Neural cell (in vitro differentiated cells): ENCODE data around the gene ZNF516. TPM values are rescaled to one million over a fixed set of nuclear protein-coding genes. Genes with fewer than 3 reads are reported as not detected.

Source experiments
- H2AFZ ChIP-seq: fragments of 200-600, 300-800 bp; sonication (generic), shearing (Covaris generic); 2 replicates; pipeline ENCODE4 v1.6.0; 2014; ENCODE audit warnings: low read depth, mild to moderate bottlenecking, antibody characterized with exemption, low read length, moderate library complexity
- H3F3A ChIP-seq: fragments of 200-600 bp; shearing (Covaris generic); 2 replicates; pipeline ENCODE4 v1.6.1; 2016; ENCODE audit warnings: mild to moderate bottlenecking, moderate library complexity, mixed read lengths, antibody characterized with exemption, low read length; ENCODE audit not compliant: insufficient read depth, poor library complexity, severe bottlenecking
- H3K27ac ChIP-seq: fragments of 200-600, 300-800 bp; sonication (generic), shearing (Covaris generic); 2 replicates; pipeline ENCODE4 v1.5.1; 2014; ENCODE audit warnings: mild to moderate bottlenecking, low read length, moderate library complexity
- H3K27me3 ChIP-seq: fragments of 300-800, 200-600 bp; sonication (generic), shearing (Covaris generic); 2 replicates; pipeline ENCODE4 v1.6.0; 2014; ENCODE audit warnings: mild to moderate bottlenecking, low read depth, low read length, moderate library complexity; ENCODE audit not compliant: insufficient read depth
- H3K36me3 ChIP-seq: fragments of 300-800, 200-600 bp; sonication (generic), shearing (Covaris generic); 2 replicates; pipeline ENCODE4 v1.5.1; 2014; ENCODE audit warnings: mild to moderate bottlenecking, antibody characterized with exemption, low read length, moderate library complexity; ENCODE audit not compliant: insufficient read depth
- H3K4me2 ChIP-seq: fragments of 300-800, 200-600 bp; sonication (generic), shearing (Covaris generic); 2 replicates; pipeline ENCODE4 v1.6.0; 2014; ENCODE audit warnings: mild to moderate bottlenecking, low read length
- H3K4me3 ChIP-seq: fragments of 300-800, 200-600 bp; sonication (generic), shearing (Covaris generic); 2 replicates; pipeline ENCODE4 v1.5.1; 2014; ENCODE audit warnings: mild to moderate bottlenecking, low read length, moderate library complexity
- H3K79me2 ChIP-seq: fragments of 200-600 bp; shearing (Covaris generic); replicated peaks from 2 replicates; pipeline ENCODE4 v1.6.0; 2014; ENCODE audit warnings: mild to moderate bottlenecking, low read length, moderate library complexity; ENCODE audit not compliant: insufficient read depth
- H3K9ac ChIP-seq: fragments of 300-800, 200-600 bp; sonication (generic), shearing (Covaris generic); 2 replicates; pipeline ENCODE4 v1.6.1; 2016; ENCODE audit warnings: mild to moderate bottlenecking, low read length, mixed read lengths
- H3K9me2 ChIP-seq: fragments of 200-600 bp; shearing (Covaris generic); 2 replicates; pipeline ENCODE4 v1.6.1; 2016; ENCODE audit warnings: mild to moderate bottlenecking, low read length, mixed read lengths; ENCODE audit not compliant: insufficient read depth
- H3K9me3 ChIP-seq: fragments of 200-600, 300-800 bp; sonication (generic), shearing (Covaris generic); 2 replicates; pipeline ENCODE4 v1.6.1; 2016; ENCODE audit warnings: mild to moderate bottlenecking, mixed run types, low read length, moderate library complexity, mixed read lengths
- H4K20me1 ChIP-seq: fragments of 200-600 bp; shearing (Covaris generic); 2 replicates; pipeline ENCODE4 v1.6.1; 2016; ENCODE audit warnings: mild to moderate bottlenecking, mixed run types; ENCODE audit not compliant: insufficient read depth
- CTCF ChIP-seq: fragments of 450-650 bp; IDR thresholded peaks from 2 replicates; pipeline ENCODE4 v1.5.1; 2014; ENCODE audit warnings: antibody characterized with exemption, mild to moderate bottlenecking, moderate library complexity; ENCODE audit not compliant: poor library complexity, severe bottlenecking
- EP300 ChIP-seq: fragments of 450-650 bp; conservative IDR thresholded peaks from 2 replicates; pipeline ENCODE4 v1.6.1; 2014; ENCODE audit warnings: antibody characterized with exemption, mild to moderate bottlenecking, moderate library complexity; ENCODE audit not compliant: poor library complexity, severe bottlenecking
- EZH2 ChIP-seq: fragments of 200-600, 300-800 bp; shearing (Covaris generic), sonication (generic); IDR thresholded peaks from 2 replicates; pipeline ENCODE4 v1.6.1; 2014; ENCODE audit warnings: antibody characterized with exemption, low read length, borderline replicate concordance, mild to moderate bottlenecking; ENCODE audit not compliant: insufficient read depth, poor library complexity, severe bottlenecking
- MXI1 ChIP-seq: fragments of 450-650 bp; conservative IDR thresholded peaks from 2 replicates; pipeline ENCODE4 v1.6.1; 2014; ENCODE audit warnings: antibody characterized with exemption, mild to moderate bottlenecking; ENCODE audit not compliant: poor library complexity, severe bottlenecking
- POLR2AphosphoS5 ChIP-seq: IDR thresholded peaks from 2 replicates; pipeline ENCODE4 v1.6.1; 2012
- RAD21 ChIP-seq: fragments of 450-650 bp; conservative IDR thresholded peaks from 2 replicates; pipeline ENCODE4 v1.6.1; 2014; ENCODE audit warnings: antibody characterized with exemption, mild to moderate bottlenecking, moderate library complexity
- REST ChIP-seq: IDR thresholded peaks from 2 replicates; pipeline ENCODE4 v1.6.1; 2012; ENCODE audit warnings: borderline replicate concordance
- SMC3 ChIP-seq: fragments of 450-650 bp; conservative IDR thresholded peaks from 2 replicates; pipeline ENCODE4 v1.6.1; 2014; ENCODE audit warnings: antibody characterized with exemption, mild to moderate bottlenecking, moderate library complexity; ENCODE audit not compliant: poor library complexity
- TAF1 ChIP-seq: IDR thresholded peaks from 2 replicates; pipeline ENCODE4 v1.6.1; 2012; ENCODE audit warnings: low read depth
- polyA plus RNA-seq: library from polyadenylated mRNA; depleted of rRNA; stranded (reverse); fragments of >200 nt; gene quantifications from 2 replicates; pipeline ENCODE4 v1.2.3, GENCODE V29; 2014

ZNF516 gene
- polyA plus RNA-seq, 1 donor from 2014 or later: 11.5 TPM

DNA sequence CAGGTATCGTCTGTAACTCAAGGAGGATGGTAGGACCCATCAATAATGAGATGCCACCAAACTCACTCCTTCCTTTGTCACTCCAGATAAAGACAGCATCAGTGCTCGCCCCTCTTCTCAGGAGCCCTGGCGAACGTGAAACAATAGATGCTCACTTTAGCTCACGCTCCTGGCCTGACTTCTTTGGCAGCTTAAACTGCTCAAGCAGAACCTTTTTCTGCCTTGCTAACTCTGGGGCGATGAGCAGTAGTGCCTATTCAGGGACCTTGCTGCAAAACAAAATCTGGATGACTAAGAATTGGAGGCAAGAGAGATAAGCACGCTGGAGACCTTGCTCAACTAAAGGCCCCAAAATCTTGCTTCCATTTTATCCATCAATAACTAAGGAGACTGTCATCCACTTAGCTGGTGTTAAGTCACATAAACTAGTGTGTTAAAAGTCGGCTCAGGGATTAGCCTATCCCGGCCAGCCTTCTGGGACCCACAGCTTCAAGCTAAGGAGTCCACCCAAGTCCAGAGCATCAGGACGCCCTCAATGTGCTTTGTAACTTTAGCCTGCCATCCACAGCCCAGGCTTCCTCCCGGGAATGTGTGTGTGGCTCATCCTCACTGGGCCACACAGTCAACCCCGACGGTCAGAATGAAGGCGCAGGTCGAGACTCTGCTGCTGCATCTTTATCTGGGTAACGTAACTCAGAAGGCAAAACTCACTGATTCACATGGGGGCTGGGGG, 38.9 kb downstream of the ZNF516 start:
- Histone ChIP-seq H3K27me3 (no peaks in the 10 kb centered on the region), H3K79me2 (peaks cover 88% of the 10 kb centered on the region), H3K9ac (no peak overlapping the region), H3F3A (peaks cover 5% of the 10 kb centered on the region), H3K4me2 (no peak overlapping the region), H3K27ac (no peak overlapping the region), H4K20me1 (no peaks in the 10 kb centered on the region), H3K9me2 (no peaks in the 10 kb centered on the region), H3K4me3 (no peak overlapping the region), H3K9me3 (no peaks in the 10 kb centered on the region), H2AFZ (no peak overlapping the region), H3K36me3 (no peaks in the 10 kb centered on the region)
- TF ChIP-seq SMC3: no peak
- no peak for TF ChIP-seq REST
- no peak for TF ChIP-seq CTCF
- no peak for TF ChIP-seq MXI1
- no peak for TF ChIP-seq EP300
- TF ChIP-seq TAF1: no peak
- TF ChIP-seq POLR2AphosphoS5: no peak
- TF ChIP-seq RAD21: no peak
- TF ChIP-seq EZH2: no peak

GRCh38 chr18:76455003-76455676, 39.9 kb downstream of the ZNF516 start:
- H2AFZ ChIP-seq: no peak overlapping the region
- no peaks in the 10 kb centered on the region for H3K27me3 ChIP-seq
- H3K79me2 ChIP-seq: peaks cover 89% of the 10 kb centered on the region
- no peaks in the 10 kb centered on the region for H3K9me3 ChIP-seq
- TF ChIP-seq REST (no peak), CTCF (no peak), POLR2AphosphoS5 (no peak), MXI1 (no peak), SMC3 (no peak), EZH2 (no peak), RAD21 (no peak), EP300 (no peak), TAF1 (no peak)
- peaks cover 5% of the 10 kb centered on the region for H3F3A ChIP-seq
- no peak overlapping the region for H3K4me3 ChIP-seq
- H3K27ac ChIP-seq: no peak overlapping the region
- H3K4me2 ChIP-seq: no peak overlapping the region
- H3K9me2 ChIP-seq: no peaks in the 10 kb centered on the region
- no peaks in the 10 kb centered on the region for H4K20me1 ChIP-seq
- no peaks in the 10 kb centered on the region for H3K36me3 ChIP-seq
- H3K9ac ChIP-seq: no peak overlapping the region
